COLO668 (cell line): Measurements from ENCODE around the gene RPS6KC1.
A peak's percentile ranks its signal among the peaks of the same experiment; 100 is the strongest.
"Not testable (repeated sequence)": the region's sequence is repeated elsewhere in the genome, so short reads cannot be mapped to it uniquely, and the experiment has no call there.

ENCODE experiments used
- DNase-seq: peaks from one replicate; lab custom pipeline; 2025; ENCODE audit not compliant: unreplicated experiment; lab: John Stamatoyannopoulos, UW

The RPS6KC1 gene

DNA sequence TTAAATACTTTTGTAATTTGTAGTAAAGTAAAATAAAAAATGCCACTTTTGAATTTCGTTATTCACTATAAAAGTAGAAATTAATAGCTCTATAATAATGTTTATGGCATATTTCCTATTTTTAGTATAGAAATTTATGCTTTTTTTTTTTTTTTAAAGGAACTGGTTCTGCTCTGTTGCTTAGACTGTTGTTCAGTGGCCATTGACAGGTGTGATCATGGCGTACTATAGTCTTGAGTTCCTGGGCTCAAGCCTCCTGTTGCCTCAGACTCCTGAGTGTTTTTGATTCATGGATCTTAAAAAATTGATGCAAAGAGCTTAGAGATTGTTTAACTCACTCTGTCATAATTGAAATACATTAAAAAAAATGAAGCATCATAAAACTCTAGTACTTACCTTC lies 53.6 kb downstream of the RPS6KC1 start:
- no peak for DNase-seq

DNA sequence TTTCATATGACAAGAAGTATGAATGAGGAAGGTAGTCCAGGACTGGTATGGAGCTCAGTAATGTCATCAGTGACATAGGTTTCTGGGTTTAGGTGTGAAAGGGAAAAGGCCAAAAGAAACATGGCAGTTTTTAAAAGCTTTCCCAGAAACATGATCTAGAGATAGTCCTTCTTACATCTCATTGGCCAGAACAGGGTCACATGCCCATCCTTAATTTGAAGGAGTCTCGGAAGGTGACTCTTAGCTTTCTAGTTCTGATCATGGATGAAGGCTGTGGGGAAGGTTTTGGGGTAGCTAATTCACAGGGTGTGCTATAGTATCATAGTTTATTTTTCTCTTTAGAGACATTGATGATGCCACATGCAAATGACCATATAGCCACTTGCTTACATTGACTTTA lies 55.3 kb downstream of the RPS6KC1 start:
- DNase-seq: no peak

DNA sequence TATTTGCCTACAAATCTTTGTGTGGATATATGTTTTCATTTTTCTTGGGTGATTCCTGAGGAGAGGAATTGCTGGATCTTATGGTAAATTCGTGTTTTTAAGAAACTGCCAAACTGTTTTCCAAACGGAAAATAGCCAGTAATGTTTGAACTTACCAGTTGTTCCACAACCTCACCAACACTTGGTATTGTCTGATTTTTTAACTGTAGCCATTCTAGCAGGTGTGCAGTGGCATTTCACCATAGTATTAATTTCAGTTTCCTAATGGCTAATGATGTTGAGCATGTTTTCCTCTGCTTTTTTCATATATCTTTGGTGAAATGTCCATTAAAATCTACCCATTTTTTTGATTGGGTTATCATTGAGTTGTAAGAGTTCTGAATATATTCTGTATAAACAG lies 56.6 kb downstream of the RPS6KC1 start:
- DNase-seq: no peak

GRCh38 chr1:213110349-213111300 lies 59.6 kb downstream of the RPS6KC1 start:
- no peak for DNase-seq

DNA sequence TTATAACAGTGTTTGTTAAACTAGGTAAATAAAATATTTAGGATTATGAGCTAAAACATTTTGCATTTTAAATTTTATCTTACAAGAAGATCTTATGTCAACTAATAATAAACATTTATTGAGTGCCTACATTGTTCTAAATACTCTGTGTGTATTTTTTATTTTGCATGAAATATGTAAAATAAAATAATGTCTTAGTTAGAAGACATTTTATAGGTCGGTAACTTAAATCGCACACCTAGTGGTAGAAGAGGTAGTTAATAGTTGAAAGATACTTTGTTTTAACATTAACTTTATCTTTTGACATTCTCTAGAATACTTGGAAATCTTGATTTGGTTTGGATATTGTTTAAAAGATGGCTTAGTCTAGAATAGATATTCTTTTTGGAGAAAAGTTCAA lies 60.5 kb downstream of the RPS6KC1 start:
- DNase-seq: no peak

DNA sequence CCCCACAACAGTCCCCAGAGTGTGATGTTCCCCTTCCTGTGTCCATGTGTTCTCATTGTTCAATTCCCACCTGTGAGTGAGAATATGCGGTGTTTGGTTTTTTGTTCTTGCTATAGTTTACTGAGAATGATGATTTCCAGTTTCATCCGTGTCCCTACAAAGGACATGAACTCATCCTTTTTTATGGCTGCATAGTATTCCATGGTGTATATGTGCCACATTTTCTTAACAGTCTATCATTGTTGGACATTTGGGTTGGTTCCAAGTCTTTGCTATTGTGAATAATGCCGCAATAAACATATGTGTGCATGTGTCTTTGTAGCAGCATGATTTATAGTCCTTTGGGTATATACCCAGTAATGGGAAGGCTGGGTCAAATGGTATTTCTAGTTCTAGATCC lies 61.7 kb downstream of the RPS6KC1 start:
- DNase-seq: not testable (repeated sequence)

- not testable (repeated sequence) for DNase-seq
Measured at GRCh38 chr1:213117699-213118180, 66.7 kb downstream of the RPS6KC1 start.

GRCh38 chr1:213119794-213120193 lies 68.8 kb downstream of the RPS6KC1 start:
- no peak for DNase-seq

GRCh38 chr1:213120386-213120785 lies 69.3 kb downstream of the RPS6KC1 start:
- no peak for DNase-seq

DNA sequence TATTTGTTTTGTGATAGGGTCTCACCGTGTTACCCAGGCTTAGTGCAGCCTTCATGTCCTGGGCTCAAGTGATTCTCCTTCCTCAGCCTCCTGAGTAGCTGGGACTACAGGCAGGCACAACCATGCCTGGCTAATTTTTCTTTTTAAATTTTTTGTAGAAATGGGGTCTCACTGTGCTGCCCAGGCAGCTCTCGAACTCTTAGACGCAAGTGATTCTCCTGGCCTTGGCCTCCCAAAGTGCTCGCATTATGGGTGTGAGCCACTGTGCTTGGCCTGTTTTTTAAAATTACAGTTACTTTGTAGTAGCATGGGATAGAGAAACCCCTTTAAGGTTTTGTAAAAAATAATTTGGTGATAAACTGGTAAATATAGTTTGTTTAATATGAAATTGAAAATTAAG lies 69.9 kb downstream of the RPS6KC1 start:
- no peak for DNase-seq

GRCh38 chr1:213122514-213122929 lies 71.5 kb downstream of the RPS6KC1 start:
- DNase-seq: no peak

DNA sequence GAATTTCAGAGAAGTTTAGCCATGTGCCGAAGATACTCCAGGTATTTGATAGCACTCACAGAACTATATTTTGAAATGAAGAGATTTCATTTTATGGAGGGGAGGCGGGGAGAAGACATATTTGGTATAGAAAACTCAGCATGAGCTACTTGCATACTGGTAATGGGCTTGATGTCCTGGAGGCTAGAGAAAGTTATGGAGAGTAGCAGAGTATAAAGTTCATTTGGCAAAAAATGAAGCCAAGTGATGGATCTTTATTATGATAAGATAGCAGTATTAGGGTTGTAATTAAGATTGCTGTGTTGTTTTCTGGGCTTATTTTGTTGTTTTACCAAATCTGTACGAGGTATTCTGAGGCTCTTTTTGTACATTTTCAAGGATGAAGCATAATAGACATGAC lies 72.0 kb downstream of the RPS6KC1 start:
- DNase-seq: no peak

DNA sequence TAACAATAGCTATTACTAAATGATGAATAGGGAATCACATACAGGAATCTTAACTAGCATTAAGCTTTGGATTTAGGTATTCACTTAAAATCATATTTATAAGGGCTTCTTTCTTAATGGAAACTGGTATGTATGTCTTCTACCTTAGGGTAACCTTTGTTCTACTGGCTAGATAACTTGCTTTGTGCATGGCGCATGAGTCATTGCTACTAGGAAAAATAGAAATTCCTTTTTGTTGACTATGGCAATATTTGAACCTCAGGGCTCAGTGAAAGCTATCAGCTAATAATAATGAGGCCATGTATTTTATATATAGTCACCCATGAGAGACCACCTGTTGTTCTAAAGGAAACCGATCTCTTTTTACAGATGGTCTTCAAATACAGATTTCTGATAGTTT lies 72.5 kb downstream of the RPS6KC1 start:
- DNase-seq: no peak

GRCh38 chr1:213124590-213124989 lies 73.5 kb downstream of the RPS6KC1 start:
- DNase-seq: no peak

DNA sequence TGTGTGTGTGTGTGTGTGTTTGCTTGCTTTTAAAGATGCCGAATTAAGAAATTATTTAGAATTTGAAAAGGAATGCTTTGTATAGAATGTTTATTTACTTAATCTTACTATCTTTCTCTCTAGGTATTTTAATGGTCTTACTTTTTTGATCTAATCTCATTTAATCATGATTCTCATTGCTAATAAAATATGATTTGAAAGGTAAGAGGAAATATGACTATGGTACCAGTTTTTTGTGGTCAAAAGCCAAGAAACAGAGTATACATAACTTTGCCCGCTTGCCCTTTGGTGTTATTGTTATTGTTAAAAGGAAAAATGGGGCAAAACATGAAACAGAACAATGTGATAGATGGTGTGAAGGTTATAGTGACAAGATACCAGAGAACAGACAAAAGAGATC lies 74.6 kb downstream of the RPS6KC1 start:
- DNase-seq: no peak

DNA sequence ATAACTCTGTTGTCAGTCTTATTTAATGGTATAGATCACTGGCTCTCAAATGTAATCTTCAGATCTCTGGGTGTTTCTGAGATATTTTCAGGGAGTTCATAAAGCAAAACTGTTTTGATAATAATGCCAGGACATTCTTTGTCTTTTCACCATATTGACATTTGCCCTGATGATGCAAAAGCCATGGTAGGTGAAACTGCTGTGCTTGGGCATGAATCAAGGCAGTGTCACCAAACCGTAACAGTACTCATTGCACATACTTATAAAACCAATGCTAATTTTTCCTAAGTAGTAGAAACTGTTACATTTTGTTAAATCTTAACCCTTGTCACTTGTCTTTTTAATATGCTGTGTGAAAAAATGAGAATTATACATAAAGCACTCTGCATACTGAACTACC lies 76.0 kb downstream of the RPS6KC1 start:
- DNase-seq: no peak

DNA sequence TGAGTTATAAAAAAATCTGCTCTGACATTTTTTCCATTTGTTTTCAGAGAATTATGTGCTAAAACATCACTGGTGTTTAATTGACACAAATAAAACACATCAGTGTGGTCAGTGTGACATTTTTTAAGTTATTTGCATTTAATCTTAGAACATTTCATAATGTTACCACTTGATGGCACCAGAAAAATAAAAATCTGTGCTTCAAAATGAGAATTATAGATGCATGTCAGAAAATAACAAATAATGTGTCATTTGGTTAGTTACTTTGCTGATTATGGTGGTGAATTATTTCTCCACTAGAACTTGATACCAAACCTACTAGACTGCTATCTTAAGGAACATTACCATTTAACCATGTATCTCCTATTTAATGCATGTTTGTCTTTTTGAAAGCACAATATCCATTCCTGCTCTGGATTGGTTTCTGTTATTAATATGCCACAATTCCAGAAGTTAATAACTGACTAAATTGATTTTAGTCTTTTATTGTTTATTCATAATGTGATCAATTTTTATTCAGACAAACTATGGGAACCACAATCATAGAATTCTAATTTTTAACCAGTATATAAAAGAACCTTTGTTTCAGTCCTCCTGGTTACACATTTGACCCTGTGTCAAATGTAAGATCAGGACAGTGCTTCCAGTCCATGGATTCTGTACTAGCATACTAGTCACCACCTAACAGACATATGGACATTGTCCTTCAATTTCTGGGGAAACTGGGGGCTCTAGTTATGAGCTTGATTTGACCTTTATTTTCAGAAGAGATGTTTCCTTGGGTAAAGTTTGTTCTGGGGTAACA lies 81.0 kb downstream of the RPS6KC1 start:
- DNase-seq: no peak

GRCh38 chr1:213135572-213135971 lies 84.5 kb downstream of the RPS6KC1 start:
- no peak for DNase-seq

GRCh38 chr1:213136190-213136917 lies 85.3 kb downstream of the RPS6KC1 start:
- no peak for DNase-seq

DNA sequence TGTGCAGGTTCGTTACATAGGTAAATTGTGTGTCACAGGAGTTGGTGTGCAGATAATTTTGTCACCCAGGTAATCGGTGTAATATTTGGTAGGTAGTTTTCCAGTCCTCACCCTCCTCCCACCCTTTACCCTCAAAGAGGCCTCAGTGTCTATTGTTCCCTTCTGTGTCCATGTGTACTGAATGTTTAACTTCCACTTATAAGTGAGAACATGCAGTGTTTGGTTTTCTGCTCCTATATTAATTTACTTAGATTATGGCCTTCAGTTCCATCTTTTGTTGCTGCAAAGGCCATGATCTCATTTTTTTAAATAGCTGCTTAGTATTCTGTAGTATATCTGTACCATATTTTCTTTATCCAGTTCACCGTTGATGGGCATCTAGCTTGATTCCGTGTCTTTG lies 87.3 kb downstream of the RPS6KC1 start:
- peak; percentile 48 for DNase-seq

DNA sequence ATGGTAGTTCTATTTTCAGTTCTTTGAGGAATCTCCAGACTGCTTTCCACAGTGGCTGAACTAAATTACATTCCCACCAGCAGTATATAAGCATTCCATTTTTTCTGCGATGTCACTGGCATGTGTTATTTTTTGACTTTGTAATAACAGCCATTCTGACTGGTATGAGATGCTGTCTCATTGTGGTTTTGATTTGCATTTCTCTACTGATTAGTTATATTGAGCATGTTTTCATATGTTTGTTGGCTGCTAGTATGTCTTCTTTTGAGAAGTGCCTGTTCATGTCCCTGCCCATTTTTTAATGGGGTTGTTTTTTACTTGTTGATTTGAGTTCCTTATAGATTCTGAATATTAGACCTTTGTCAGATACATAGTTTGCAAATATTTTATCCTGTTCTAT lies 87.9 kb downstream of the RPS6KC1 start:
- no peak for DNase-seq
